ENCODE measurements around the gene MOCS3. TPM values are rescaled to one million over a fixed set of nuclear protein-coding genes. Genes with fewer than 3 reads are reported as not detected.
A peak's percentile ranks its signal among the peaks of the same experiment; 100 is the strongest.

The MOCS3 gene
- total RNA-seq, 4 donors from 2014 or later, result 4.2 to 5.7 (median 5.6) TPM

DNA sequence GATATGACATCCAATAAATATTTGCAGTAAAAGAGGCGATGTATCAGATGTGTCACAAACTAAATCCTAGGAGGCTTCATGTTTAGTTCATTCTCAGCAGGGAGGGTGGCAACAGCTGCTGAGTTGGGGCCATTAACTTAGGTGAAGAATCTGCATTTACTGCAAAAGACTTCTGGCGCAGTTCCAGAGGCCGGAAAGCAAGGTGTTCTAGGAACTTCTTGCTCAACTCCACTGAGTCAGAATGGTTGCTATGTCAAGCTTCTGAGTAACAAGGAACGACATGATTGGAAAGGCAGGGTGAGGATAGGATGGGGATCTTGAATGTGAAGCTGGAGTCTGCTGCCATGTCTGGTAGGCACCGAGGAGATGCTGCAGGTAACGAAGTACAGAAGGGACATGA lies 39.1 kb upstream of the MOCS3 start:
- H3K27me3 ChIP-seq, result no peaks in the 10 kb centered on the region
- H3K36me3 ChIP-seq, result peaks cover 0 to 7% (median 0%) of the 10 kb centered on the region in 3 donors
- peaks cover 5 to 93% (median 42%) of the 10 kb centered on the region in 4 donors for H3K4me1 ChIP-seq
- WGBS, 2 donors, result 80 to 84% methylated on average over 6 of the region's 6 CpGs
- H3K27ac ChIP-seq, result no peak overlapping the region
- TF ChIP-seq EP300 (IDR thresholded peaks at IDR 0.05) (no peak), POLR2A (IDR thresholded peaks at IDR 0.05) (no peak)
- TF ChIP-seq, protein P1, sequence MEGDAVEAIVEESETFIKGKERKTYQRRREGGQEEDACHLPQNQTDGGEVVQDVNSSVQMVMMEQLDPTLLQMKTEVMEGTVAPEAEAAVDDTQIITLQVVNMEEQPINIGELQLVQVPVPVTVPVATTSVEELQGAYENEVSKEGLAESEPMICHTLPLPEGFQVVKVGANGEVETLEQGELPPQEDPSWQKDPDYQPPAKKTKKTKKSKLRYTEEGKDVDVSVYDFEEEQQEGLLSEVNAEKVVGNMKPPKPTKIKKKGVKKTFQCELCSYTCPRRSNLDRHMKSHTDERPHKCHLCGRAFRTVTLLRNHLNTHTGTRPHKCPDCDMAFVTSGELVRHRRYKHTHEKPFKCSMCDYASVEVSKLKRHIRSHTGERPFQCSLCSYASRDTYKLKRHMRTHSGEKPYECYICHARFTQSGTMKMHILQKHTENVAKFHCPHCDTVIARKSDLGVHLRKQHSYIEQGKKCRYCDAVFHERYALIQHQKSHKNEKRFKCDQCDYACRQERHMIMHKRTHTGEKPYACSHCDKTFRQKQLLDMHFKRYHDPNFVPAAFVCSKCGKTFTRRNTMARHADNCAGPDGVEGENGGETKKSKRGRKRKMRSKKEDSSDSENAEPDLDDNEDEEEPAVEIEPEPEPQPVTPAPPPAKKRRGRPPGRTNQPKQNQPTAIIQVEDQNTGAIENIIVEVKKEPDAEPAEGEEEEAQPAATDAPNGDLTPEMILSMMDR (IDR thresholded peaks at IDR 0.05), result no peak
- no peaks in the 10 kb centered on the region for H3K9me3 ChIP-seq
- no peak overlapping the region for H3K4me3 ChIP-seq
- peak in 1 of 2 donors; percentile 27 for DNase-seq (ENCODE audit: low spot score in 2 of 2)

DNA sequence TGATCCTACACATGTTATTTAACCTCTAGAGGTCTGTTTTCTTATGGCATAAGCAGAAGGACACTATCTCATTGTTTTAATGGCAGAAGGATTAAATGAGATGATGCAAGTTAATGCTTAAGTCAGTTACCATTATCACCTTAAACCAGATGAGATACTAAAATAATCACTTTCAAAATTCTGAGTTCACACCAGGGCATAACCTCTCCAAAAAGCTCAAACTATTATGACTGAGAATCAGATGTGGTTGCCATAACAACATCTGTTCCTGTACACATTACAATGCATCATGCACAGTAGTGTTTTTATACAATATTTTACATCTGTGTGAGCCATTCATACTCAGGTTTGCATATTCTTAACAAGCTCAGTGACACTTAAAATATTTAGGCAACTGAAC lies 37.6 kb upstream of the MOCS3 start:
- Histone ChIP-seq H3K27me3 (no peaks in the 10 kb centered on the region), H3K9me3 (no peaks in the 10 kb centered on the region), H3K27ac (no peak overlapping the region), H3K4me3 (no peak overlapping the region), H3K4me1 (peaks cover 3 to 93% (median 42%) of the 10 kb centered on the region in 4 donors), H3K36me3 (peaks cover 0 to 7% (median 0%) of the 10 kb centered on the region in 3 donors)
- no peak for DNase-seq (ENCODE audit: low spot score in 2 of 2)
- no peak for TF ChIP-seq EP300 (IDR thresholded peaks at IDR 0.05)

DNA sequence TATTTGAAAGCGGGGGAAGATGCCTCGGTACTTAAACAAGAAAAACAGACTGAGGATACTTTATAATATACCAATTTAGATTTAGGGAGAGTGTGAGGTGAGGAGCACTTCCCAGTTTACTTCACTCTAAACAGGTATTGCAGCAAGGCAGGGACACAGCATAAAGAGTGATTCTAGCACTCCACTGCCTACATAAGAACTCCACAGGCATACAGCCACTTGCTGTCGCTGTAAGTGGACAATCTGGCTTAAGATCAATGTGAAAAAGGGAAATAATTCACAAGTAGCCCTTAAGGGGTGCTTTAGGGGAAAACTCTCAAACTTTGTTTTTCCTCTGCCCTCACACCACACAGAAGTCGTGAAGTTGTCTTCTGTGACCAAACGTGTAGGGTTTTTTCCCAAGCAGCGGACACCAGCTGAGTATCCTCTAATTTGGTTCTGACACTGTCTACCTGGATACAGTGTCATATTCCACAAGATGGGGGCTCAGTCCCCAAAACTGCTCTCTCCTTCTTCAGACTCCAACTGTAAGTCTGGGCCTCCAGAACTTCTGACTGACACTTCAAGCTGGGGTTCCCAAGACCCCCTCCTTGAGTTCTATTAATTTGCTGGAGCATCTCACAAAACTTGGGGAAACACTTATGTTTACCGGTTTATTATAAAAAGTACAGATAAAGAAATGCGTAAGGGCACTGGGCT lies 36.7 kb upstream of the MOCS3 start:
- Histone ChIP-seq H3K27me3 (no peaks in the 10 kb centered on the region), H3K36me3 (peaks cover 0 to 7% (median 0%) of the 10 kb centered on the region in 3 donors), H3K9me3 (no peaks in the 10 kb centered on the region), H3K4me1 (peaks cover 0 to 93% (median 39%) of the 10 kb centered on the region in 4 donors), H3K27ac (peak overlapping the region in 1 of 4 donors; percentile 14), H3K4me3 (no peak overlapping the region)
- WGBS, 2 donors, result 59 to 63% methylated on average over 8 of the region's 8 CpGs
- DNase-seq (ENCODE audit: low spot score in 2 of 2), result no peak
- TF ChIP-seq, protein P1 (IDR thresholded peaks at IDR 0.05), result no peak
- TF ChIP-seq POLR2A (IDR thresholded peaks at IDR 0.05) (no peak), EP300 (IDR thresholded peaks at IDR 0.05) (no peak)

DNA sequence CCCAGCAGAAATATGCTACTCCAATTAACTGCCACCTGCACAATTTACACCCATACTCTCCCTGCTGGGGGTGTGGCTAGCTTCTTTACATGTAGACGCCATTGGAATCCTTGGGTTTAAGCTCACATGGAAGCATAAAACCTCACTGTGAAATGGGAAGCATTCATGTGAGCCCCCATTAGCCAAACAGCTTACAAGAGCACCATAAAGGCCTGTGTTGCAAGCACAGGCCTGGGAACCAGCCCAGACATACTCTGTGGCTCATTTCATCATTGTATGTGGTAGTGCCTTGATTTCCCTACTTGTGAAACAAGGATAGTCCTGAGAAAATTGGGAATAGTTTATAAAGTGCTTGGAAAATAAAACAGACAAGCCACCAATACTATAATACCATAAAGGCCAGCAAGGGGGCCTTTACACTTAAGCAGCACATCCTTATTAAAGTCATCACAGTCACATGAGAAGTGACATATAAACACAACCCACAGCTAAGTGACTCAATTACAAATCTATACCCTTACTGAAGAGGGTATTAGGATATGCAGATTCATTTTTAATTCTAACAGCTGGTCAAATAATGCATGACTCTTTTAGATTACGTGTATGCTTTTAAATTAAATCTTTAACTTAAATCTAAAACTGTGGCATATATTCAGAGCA lies 34.2 kb upstream of the MOCS3 start:
- Histone ChIP-seq H3K27me3 (no peaks in the 10 kb centered on the region), H3K36me3 (peaks cover 0 to 12% (median 0%) of the 10 kb centered on the region in 3 donors), H3K4me1 (peaks cover 0 to 92% (median 45%) of the 10 kb centered on the region in 4 donors), H3K4me3 (no peak overlapping the region), H3K9me3 (no peaks in the 10 kb centered on the region), H3K27ac (no peak overlapping the region)
- DNase-seq (ENCODE audit: low spot score in 2 of 2), result no peak
- WGBS, 2 donors, result 49 to 56% methylated on average over 2 of the region's 2 CpGs
- TF ChIP-seq, protein P1 (IDR thresholded peaks at IDR 0.05), result no peak
- TF ChIP-seq EP300 (IDR thresholded peaks at IDR 0.05), result no peak
- TF ChIP-seq POLR2A (IDR thresholded peaks at IDR 0.05), result no peak

DNA sequence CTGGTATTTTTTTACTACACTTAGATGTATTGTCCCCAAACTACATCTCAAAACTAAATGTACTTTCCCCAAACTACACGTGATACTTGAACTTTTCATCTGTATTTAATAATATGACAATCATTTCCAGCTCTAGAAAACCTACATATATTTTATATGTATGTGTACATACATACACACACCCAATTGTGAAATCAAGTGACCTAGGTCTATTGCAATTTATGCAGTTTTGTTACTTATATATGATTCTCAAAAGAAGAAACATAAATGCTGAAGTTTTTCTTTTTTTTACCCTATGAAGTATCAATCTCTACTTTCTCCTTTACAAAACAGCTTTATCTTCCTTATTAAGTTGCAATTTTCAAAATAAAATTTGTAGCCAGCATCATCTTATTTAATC lies 32.1 kb upstream of the MOCS3 start:
- WGBS, 2 donors, result 23 to 30% methylated on average over 1 of the region's 1 CpG
- peaks cover 0 to 78% (median 41%) of the 10 kb centered on the region in 4 donors for H3K4me1 ChIP-seq

More for the DNA sequence above, 32.1 kb upstream of the MOCS3 start:
- no peaks in the 10 kb centered on the region for H3K27me3 ChIP-seq
- TF ChIP-seq POLR2A (IDR thresholded peaks at IDR 0.05) (no peak), EP300 (IDR thresholded peaks at IDR 0.05) (no peak)
- TF ChIP-seq, protein P1 (IDR thresholded peaks at IDR 0.05), result no peak
- H3K9me3 ChIP-seq, result no peaks in the 10 kb centered on the region
- H3K36me3 ChIP-seq, result peaks cover 0 to 12% (median 0%) of the 10 kb centered on the region in 3 donors
- no peak overlapping the region for H3K4me3 ChIP-seq
- no peak overlapping the region for H3K27ac ChIP-seq
- DNase-seq (ENCODE audit: low spot score in 2 of 2), result no peak
